Cardiac muscle cell (in vitro differentiated cells and primary cell): Measurements from ENCODE around the gene CCR6. TPM values are rescaled to one million over a fixed set of nuclear protein-coding genes. Genes with fewer than 3 reads are reported as not detected.
A peak's percentile ranks its signal among the peaks of the same experiment; 100 is the strongest.

ENCODE experiments used
- DNase-seq, 2 donors: peaks; one replicate each; pipeline versions ENCODE4 v3.0.0 to v3.0.0-alpha.2; 2010 to 2017; ENCODE audit warnings: low read depth in 1 of 2, low spot score in 1 of 2
- H3K27ac ChIP-seq: fragments of 200-600 bp; sonication (generic); 2 replicates; pipeline ENCODE4 v1.5.1; 2016
- H3K27me3 ChIP-seq: fragments of 200-600 bp; sonication (generic); 2 replicates; pipeline ENCODE4 v1.6.0; 2016; ENCODE audit warnings: control low read depth
- H3K36me3 ChIP-seq: fragments of 200-600 bp; sonication (generic); 2 replicates; pipeline ENCODE4 v1.5.1; 2016; ENCODE audit warnings: control low read depth
- H3K4me1 ChIP-seq: fragments of 200-600 bp; sonication (generic); 2 replicates; pipeline ENCODE4 v1.8.1; 2017; ENCODE audit warnings: low read depth, mild to moderate bottlenecking, mixed run types
- H3K4me3 ChIP-seq: fragments of 200-600 bp; sonication (generic); 2 replicates; pipeline ENCODE4 v1.5.1; 2016; ENCODE audit warnings: mild to moderate bottlenecking
- H3K9me3 ChIP-seq: fragments of 200-600 bp; sonication (generic); 2 replicates; pipeline ENCODE4 v1.5.1; 2017; ENCODE audit warnings: low read depth, mild to moderate bottlenecking, control low read depth
- polyA plus RNA-seq: library from polyadenylated mRNA; unstranded; fragments of >200 nt; fragmentation: Nextera tagmentation; extraction: Ambion mirVana; gene quantifications from 2 replicates; pipeline ENCODE4 v1.2.1, GENCODE V29; 2016
- total RNA-seq: library from RNA; depleted of rRNA; stranded (reverse); fragments of >200 nt; gene quantifications from 2 replicates; pipeline ENCODE4 v1.2.3, GENCODE V29; 2016
- TF ChIP-seq, protein P1 (sequence below): IDR thresholded peaks from 2 replicates; pipeline ENCODE4 v1.5.1; 2012; ENCODE audit warnings: low read depth, mild to moderate bottlenecking, low read length

CCR6 gene
- total and polyA plus RNA-seq, 2 experiments from 2014 or later: not detected

DNA sequence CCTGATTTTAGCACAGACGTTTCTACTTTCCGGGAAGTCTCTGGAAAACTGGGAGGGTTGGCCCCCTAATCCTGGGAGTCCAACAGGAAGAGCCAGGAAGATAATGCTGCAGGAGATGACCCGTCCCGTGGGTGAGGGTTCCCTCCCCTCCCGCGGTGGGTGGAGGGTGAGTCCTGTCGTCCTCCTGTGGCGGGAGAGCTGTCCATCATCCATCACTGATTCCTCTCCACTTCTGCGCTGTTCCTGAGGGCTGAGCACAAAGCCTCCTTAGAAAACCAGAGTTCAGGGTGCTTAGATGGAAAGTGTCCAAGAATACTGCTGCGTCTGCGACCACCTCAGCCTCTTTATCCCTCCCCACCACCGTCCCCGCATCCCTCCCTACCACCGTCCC is 6.1 kb upstream of the CCR6 start:
- TF ChIP-seq, protein P1, sequence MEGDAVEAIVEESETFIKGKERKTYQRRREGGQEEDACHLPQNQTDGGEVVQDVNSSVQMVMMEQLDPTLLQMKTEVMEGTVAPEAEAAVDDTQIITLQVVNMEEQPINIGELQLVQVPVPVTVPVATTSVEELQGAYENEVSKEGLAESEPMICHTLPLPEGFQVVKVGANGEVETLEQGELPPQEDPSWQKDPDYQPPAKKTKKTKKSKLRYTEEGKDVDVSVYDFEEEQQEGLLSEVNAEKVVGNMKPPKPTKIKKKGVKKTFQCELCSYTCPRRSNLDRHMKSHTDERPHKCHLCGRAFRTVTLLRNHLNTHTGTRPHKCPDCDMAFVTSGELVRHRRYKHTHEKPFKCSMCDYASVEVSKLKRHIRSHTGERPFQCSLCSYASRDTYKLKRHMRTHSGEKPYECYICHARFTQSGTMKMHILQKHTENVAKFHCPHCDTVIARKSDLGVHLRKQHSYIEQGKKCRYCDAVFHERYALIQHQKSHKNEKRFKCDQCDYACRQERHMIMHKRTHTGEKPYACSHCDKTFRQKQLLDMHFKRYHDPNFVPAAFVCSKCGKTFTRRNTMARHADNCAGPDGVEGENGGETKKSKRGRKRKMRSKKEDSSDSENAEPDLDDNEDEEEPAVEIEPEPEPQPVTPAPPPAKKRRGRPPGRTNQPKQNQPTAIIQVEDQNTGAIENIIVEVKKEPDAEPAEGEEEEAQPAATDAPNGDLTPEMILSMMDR: no peak
- H3K4me3 ChIP-seq: no peak overlapping the region
- no peak overlapping the region for H3K27ac ChIP-seq
- H3K36me3 ChIP-seq: no peaks in the 10 kb centered on the region
- no peaks in the 10 kb centered on the region for H3K9me3 ChIP-seq
- no peaks in the 10 kb centered on the region for H3K4me1 ChIP-seq
- no peak for DNase-seq
- peaks cover 25% of the 10 kb centered on the region for H3K27me3 ChIP-seq

DNA sequence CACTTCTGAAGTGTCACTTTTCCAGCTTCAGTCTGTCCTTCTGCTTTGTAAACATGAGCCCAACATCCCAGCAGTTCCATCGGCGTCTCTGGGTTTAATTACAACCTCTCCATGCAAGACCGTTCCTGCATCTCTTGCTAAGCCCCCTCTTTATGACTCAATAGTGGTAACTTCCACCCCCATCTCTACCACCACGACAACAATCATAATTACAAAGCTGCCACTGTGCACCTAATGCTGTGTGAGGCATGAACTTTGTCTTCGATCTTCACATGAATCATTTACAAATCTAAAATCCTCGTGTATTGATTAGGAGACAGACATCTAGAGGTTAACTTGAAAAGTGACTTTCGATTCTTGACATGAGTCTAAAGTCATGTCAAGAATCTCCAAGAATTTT is 4.9 kb upstream of the CCR6 start:
- TF ChIP-seq, protein P1: no peak
- Histone ChIP-seq H3K9me3 (no peaks in the 10 kb centered on the region), H3K27me3 (peaks cover 37% of the 10 kb centered on the region), H3K36me3 (no peaks in the 10 kb centered on the region), H3K4me3 (no peak overlapping the region), H3K27ac (no peak overlapping the region), H3K4me1 (no peaks in the 10 kb centered on the region)
- DNase-seq: no peak

DNA sequence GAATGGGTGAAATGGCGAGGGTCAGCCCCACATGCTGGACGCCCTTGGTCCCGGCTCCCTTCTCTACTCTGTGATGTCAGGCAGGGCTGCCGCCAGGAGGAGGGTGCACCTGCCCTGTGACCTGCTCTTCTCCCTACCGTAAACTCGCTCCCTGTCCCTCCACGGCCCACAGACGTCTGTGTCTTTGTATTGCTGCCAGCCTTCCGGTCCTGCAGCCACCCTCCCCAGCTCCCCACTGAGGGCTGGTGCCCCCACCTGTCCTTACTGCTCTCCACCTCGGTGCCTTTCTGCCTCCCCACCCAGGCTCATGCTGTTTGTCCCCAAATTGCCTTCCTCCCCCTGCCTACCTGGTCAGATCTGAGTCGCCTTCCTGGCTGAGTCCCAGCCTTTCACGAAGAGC is 4.1 kb upstream of the CCR6 start:
- no peaks in the 10 kb centered on the region for H3K4me1 ChIP-seq
- no peaks in the 10 kb centered on the region for H3K9me3 ChIP-seq
- no peak overlapping the region for H3K4me3 ChIP-seq
- no peak for DNase-seq
- no peak overlapping the region for H3K27ac ChIP-seq
- TF ChIP-seq, protein P1: no peak
- no peaks in the 10 kb centered on the region for H3K36me3 ChIP-seq
- peaks cover 45% of the 10 kb centered on the region for H3K27me3 ChIP-seq

DNA sequence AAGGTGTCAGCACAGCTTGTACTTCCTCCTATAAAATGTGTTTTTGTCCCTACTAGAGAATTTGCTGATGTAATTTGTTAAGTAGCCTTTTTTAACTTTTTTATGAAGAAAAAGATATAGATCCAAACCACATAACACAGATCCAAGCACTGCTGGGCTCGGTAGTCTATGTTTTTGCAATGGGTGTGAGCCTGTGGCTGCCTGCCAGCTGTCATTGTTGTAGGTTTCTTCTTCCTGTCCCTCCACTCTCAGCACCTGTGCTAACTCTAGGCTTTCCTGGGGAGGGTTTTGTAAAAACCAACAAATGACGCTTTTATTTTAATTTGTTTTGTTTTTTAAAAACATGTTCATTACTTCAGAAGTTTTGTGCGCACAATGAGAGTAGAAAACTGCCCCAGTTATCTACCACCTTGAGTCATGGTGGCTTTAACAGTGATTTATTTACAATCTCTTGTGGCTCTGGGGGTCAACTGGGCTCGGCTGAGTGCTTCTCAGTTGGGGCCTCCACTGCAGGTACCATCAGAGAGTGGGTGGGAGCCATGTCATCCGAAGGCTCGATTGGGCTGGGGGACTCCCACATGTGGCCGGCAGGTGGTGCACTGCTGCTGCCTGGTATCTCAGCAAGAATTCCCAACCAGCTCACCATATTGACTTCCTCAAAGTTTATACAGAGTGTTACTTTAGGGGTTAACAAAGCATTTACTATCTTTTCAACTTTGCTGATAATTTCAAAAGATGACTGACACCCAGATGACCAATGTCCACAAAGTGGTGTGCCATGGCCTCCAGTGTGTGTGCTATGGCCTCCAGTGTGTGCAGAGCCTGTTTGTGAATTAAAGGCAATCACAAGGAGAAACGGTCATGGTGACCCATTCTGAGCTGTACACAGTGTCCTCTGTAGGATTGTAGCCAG is 3.0 kb upstream of the CCR6 start:
- Histone ChIP-seq H3K27me3 (peaks cover 41% of the 10 kb centered on the region), H3K36me3 (no peaks in the 10 kb centered on the region), H3K4me3 (no peak overlapping the region), H3K4me1 (no peaks in the 10 kb centered on the region), H3K9me3 (no peaks in the 10 kb centered on the region), H3K27ac (no peak overlapping the region)
- DNase-seq: no peak
- TF ChIP-seq, protein P1: no peak

DNA sequence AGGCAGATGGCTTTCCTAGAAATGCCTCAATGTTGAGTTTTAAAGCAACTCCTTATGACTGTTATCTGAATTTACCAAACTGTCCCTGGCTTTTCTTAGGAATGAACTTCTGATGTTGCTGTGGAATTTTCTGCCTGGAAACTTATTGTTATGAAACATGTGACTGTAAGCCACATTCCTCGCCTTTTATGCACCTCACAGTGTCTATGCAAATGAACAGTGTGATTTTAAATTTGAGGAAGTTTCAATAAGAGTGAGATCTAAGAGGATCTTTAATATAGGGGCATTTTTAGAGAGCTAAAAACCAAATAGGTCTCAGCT is 2.4 kb upstream of the CCR6 start:
- TF ChIP-seq, protein P1: no peak
- no peak overlapping the region for H3K4me3 ChIP-seq
- no peaks in the 10 kb centered on the region for H3K4me1 ChIP-seq
- H3K9me3 ChIP-seq: no peaks in the 10 kb centered on the region
- peak in 1 of 2 donors; percentile 2 for DNase-seq
- H3K27me3 ChIP-seq: peaks cover 41% of the 10 kb centered on the region
- no peaks in the 10 kb centered on the region for H3K36me3 ChIP-seq
- H3K27ac ChIP-seq: no peak overlapping the region
